BLaER1 (cell line): ENCODE measurements around the gene EPB41L5.
A peak's percentile ranks its signal among the peaks of the same experiment; 100 is the strongest.

Experiments used
- H3K27ac ChIP-seq: shearing (Covaris generic); formaldehyde crosslinking; 2 replicates; pipeline ENCODE4 v1.8.1; 2022
- H3K27me3 ChIP-seq: shearing (Covaris generic); formaldehyde crosslinking; 2 replicates; pipeline ENCODE4 v1.8.1; 2022
- H3K36me3 ChIP-seq: shearing (Covaris generic); formaldehyde crosslinking; 2 replicates; pipeline ENCODE4 v1.8.1; 2022
- H3K4me1 ChIP-seq: shearing (Covaris generic); formaldehyde crosslinking; 2 replicates; pipeline ENCODE4 v1.8.1; 2022
- H3K4me2 ChIP-seq: shearing (Covaris generic); formaldehyde crosslinking; 2 replicates; pipeline ENCODE4 v1.8.1; 2022
- H3K4me3 ChIP-seq: shearing (Covaris generic); formaldehyde crosslinking; 2 replicates; pipeline ENCODE4 v1.8.1; 2022
- H3K9ac ChIP-seq: shearing (Covaris generic); formaldehyde crosslinking; 2 replicates; pipeline ENCODE4 v1.8.1; 2022
- H3K9me3 ChIP-seq: shearing (Covaris generic); formaldehyde crosslinking; 2 replicates; pipeline ENCODE4 v1.8.1; 2022
- H4K20me1 ChIP-seq: shearing (Covaris generic); formaldehyde crosslinking; 2 replicates; pipeline ENCODE4 v1.8.1; 2022
- Cebpa-rat ChIP-seq: shearing (Covaris generic); IDR thresholded peaks from 2 replicates; pipeline ENCODE4 v1.8.1; 2022

EPB41L5 gene

DNA sequence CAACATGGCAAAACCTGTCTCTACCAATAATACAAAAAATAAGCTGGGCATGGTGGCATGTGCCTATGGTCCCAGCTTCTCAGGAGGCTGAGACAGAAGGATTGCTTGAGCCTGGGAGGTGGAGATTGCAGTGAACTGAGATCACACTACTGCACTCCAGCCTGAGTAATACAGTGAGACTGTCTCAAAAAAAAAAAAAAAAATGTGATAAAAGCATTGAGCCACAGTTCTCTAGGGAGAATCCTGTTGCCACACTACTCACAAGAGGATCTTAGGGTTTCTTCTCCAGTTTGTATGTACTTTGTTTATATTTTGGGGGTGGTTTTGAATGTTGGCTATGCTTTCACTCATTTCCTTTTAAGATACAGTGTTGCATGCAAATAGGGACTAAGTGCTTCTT, 148.3 kb downstream of the EPB41L5 start:
- Histone ChIP-seq H3K9ac (no peak overlapping the region), H3K9me3 (peaks cover 11% of the 10 kb centered on the region), H3K27me3 (no peaks in the 10 kb centered on the region), H3K27ac (no peak overlapping the region), H4K20me1 (no peaks in the 10 kb centered on the region), H3K4me2 (no peak overlapping the region), H3K4me1 (no peaks in the 10 kb centered on the region), H3K36me3 (peaks cover 7% of the 10 kb centered on the region), H3K4me3 (no peak overlapping the region)
- TF ChIP-seq Cebpa-rat: no peak

DNA sequence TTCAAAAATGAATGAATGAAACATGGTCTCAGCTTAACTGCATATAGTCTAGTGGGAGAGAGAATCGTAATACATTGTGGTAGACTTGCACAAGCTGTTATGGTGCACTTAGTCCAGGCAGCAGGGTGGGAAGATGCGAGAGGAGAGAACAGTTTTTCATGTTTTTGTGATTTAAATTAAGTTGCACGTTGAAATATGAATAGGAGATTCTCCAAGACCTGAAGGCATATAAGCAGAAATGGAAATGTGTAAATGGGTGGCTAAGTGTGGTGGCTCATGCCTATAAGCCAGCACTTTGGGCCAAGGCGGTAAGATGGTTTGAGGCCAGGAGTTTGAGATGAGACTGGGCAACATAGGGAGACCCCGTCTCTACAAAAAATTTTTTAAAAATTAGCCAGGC, 149.8 kb downstream of the EPB41L5 start:
- H3K4me2 ChIP-seq: no peak overlapping the region
- no peaks in the 10 kb centered on the region for H3K9me3 ChIP-seq
- TF ChIP-seq Cebpa-rat: no peak
- H4K20me1 ChIP-seq: no peaks in the 10 kb centered on the region
- no peaks in the 10 kb centered on the region for H3K36me3 ChIP-seq
- no peak overlapping the region for H3K4me3 ChIP-seq
- H3K27me3 ChIP-seq: no peaks in the 10 kb centered on the region
- H3K4me1 ChIP-seq: no peaks in the 10 kb centered on the region
- H3K27ac ChIP-seq: no peak overlapping the region
- no peak overlapping the region for H3K9ac ChIP-seq

DNA sequence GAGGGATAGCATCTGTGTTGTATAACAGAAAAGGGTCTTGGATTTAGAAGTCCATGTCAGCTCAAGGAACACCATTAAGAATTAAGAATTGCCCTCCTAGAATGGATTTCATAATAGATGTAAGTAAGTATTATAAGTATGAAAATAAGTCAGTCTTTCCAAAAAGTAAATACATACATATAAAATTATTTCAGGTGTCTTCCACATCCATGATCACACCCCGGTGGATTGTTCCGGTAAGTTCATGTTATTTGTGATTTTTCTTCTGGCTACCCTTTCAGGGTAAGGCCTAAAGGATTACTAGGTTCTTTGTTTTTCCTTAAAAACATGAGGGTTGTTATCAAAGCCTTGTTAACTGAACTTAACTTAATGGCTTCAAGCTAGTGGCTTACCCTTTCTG, 154.4 kb downstream of the EPB41L5 start:
- Histone ChIP-seq H3K9ac (no peak overlapping the region), H3K27me3 (no peaks in the 10 kb centered on the region), H3K36me3 (peaks cover 8% of the 10 kb centered on the region), H3K4me1 (no peaks in the 10 kb centered on the region), H3K4me3 (no peak overlapping the region), H3K27ac (no peak overlapping the region), H4K20me1 (no peaks in the 10 kb centered on the region), H3K9me3 (peaks cover 13% of the 10 kb centered on the region), H3K4me2 (no peak overlapping the region)
- no peak for TF ChIP-seq Cebpa-rat

- no peak overlapping the region for H3K27ac ChIP-seq
- H3K36me3 ChIP-seq: peaks cover 8% of the 10 kb centered on the region
- no peaks in the 10 kb centered on the region for H3K4me1 ChIP-seq
Measured at GRCh38 chr2:120169020-120169419, 156.1 kb downstream of the EPB41L5 start.

GRCh38 chr2:120174963-120175581, 162.2 kb downstream of the EPB41L5 start:
- Histone ChIP-seq H3K9ac (no peak overlapping the region), H4K20me1 (no peaks in the 10 kb centered on the region), H3K4me3 (no peak overlapping the region), H3K27me3 (no peaks in the 10 kb centered on the region), H3K4me2 (peak overlapping the region; percentile 22; the same call in 1 of the 2 replicates), H3K4me1 (peaks cover 35% of the 10 kb centered on the region), H3K27ac (peak overlapping the region; percentile 20; the same call in 1 of the 2 replicates), H3K36me3 (no peaks in the 10 kb centered on the region), H3K9me3 (no peaks in the 10 kb centered on the region)
- no peak for TF ChIP-seq Cebpa-rat

More at GRCh38 chr2:120169020-120169419, 156.1 kb downstream of the EPB41L5 start:
- TF ChIP-seq Cebpa-rat: no peak
- Histone ChIP-seq H3K27me3 (no peaks in the 10 kb centered on the region), H3K9ac (no peak overlapping the region), H3K9me3 (peaks cover 13% of the 10 kb centered on the region), H3K4me3 (no peak overlapping the region), H3K4me2 (no peak overlapping the region), H4K20me1 (no peaks in the 10 kb centered on the region)

GRCh38 chr2:120176526-120176925, 163.6 kb downstream of the EPB41L5 start:
- peak overlapping the region; percentile 80 for H3K4me2 ChIP-seq
- no peaks in the 10 kb centered on the region for H4K20me1 ChIP-seq
- peak overlapping the region; percentile 70 for H3K27ac ChIP-seq
- H3K36me3 ChIP-seq: no peaks in the 10 kb centered on the region
- H3K9ac ChIP-seq: peak overlapping the region; percentile 56; the same call in 1 of the 2 replicates
- no peaks in the 10 kb centered on the region for H3K27me3 ChIP-seq
- H3K9me3 ChIP-seq: no peaks in the 10 kb centered on the region
- no peak for TF ChIP-seq Cebpa-rat
- H3K4me1 ChIP-seq: peaks cover 36% of the 10 kb centered on the region
- H3K4me3 ChIP-seq: peak overlapping the region; percentile 55; the same call in 1 of the 2 replicates

GRCh38 chr2:120177001-120177621, 164.2 kb downstream of the EPB41L5 start:
- Histone ChIP-seq H3K4me1 (peaks cover 41% of the 10 kb centered on the region), H3K9me3 (no peaks in the 10 kb centered on the region), H3K4me3 (peak overlapping the region; percentile 55), H3K9ac (peak overlapping the region; percentile 56; the same call in 1 of the 2 replicates), H3K36me3 (no peaks in the 10 kb centered on the region), H3K4me2 (peak overlapping the region; percentile 80), H3K27ac (peak overlapping the region; percentile 70), H4K20me1 (no peaks in the 10 kb centered on the region), H3K27me3 (no peaks in the 10 kb centered on the region)
- no peak for TF ChIP-seq Cebpa-rat

DNA sequence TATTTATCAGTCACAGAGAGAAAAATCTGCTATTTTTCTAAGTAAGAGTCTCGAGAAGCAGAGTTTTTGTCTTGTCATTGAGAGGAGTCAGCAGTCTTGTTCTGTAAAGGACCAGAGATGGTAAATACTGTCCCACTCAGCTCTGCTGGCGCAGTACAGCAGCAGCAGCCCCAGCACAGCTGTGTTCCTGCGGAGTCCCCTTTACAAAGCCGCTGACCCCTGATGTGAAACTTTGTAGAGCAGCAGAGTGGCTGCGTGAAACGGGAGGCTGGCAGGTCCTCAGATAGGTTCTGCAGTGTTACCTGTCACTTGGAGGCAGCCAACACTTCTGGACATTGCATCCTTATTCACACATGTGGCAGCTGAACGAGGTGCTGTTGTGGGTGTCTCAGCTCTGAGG, 165.1 kb downstream of the EPB41L5 start:
- H3K36me3 ChIP-seq: no peaks in the 10 kb centered on the region
- no peak overlapping the region for H3K4me3 ChIP-seq
- H3K9me3 ChIP-seq: no peaks in the 10 kb centered on the region
- H3K27ac ChIP-seq: peak overlapping the region; percentile 70
- 0 out of 2 replicates have a peak overlapping the region, but pooled peaks have one; percentile 56 for H3K9ac ChIP-seq
- H3K27me3 ChIP-seq: no peaks in the 10 kb centered on the region
- no peak for TF ChIP-seq Cebpa-rat
- peaks cover 42% of the 10 kb centered on the region for H3K4me1 ChIP-seq
- no peaks in the 10 kb centered on the region for H4K20me1 ChIP-seq
- peak overlapping the region; percentile 80 for H3K4me2 ChIP-seq

DNA sequence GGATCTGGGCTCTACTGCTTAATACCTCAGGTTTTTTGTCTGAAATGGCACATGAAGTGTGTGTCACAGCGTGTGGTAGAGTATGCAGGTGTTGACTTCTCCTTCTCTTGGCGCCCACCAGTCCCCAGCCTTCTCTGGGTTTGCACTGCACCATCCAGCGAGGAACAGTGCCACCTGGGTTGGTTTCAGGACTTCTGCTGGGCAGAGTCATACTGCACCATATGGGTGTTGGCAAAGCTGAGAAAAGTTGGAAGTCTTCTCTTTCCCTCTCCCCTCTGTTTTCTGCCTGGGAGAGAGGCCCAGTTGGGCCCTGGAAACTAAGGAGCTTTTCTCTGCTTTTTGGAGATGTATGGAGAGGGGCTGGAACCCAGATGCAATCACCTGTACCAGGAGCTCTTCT, 166.5 kb downstream of the EPB41L5 start:
- Histone ChIP-seq H3K27me3 (no peaks in the 10 kb centered on the region), H3K36me3 (no peaks in the 10 kb centered on the region), H4K20me1 (no peaks in the 10 kb centered on the region), H3K4me2 (no peak overlapping the region), H3K9me3 (no peaks in the 10 kb centered on the region), H3K27ac (no peak overlapping the region), H3K4me1 (peaks cover 42% of the 10 kb centered on the region), H3K9ac (no peak overlapping the region), H3K4me3 (no peak overlapping the region)
- no peak for TF ChIP-seq Cebpa-rat

GRCh38 chr2:120180066-120180465, 167.2 kb downstream of the EPB41L5 start:
- TF ChIP-seq Cebpa-rat: no peak
- Histone ChIP-seq H3K9me3 (no peaks in the 10 kb centered on the region), H3K36me3 (no peaks in the 10 kb centered on the region), H3K27me3 (no peaks in the 10 kb centered on the region), H3K4me3 (no peak overlapping the region), H3K4me1 (peaks cover 42% of the 10 kb centered on the region), H4K20me1 (no peaks in the 10 kb centered on the region), H3K27ac (no peak overlapping the region), H3K9ac (no peak overlapping the region), H3K4me2 (no peak overlapping the region)
